H4 (cell line): Measurements from ENCODE around the gene TP53RK. TPM values are rescaled to one million over a fixed set of nuclear protein-coding genes. Genes with fewer than 3 reads are reported as not detected.

Source experiments
- DNase-seq: peaks from one replicate; pipeline ENCODE4 v3.0.0-alpha.2; 2015; ENCODE audit warnings: low spot score
- total RNA-seq: library from RNA; depleted of rRNA; stranded (reverse); fragments of >200 nt; shearing (Covaris generic); gene quantifications from 2 replicates; pipeline ENCODE4 v1.2.3, GENCODE V29; 2014

Gene TP53RK
- total RNA-seq, 1 experiment from 2014 or later = 15.7 TPM

DNA sequence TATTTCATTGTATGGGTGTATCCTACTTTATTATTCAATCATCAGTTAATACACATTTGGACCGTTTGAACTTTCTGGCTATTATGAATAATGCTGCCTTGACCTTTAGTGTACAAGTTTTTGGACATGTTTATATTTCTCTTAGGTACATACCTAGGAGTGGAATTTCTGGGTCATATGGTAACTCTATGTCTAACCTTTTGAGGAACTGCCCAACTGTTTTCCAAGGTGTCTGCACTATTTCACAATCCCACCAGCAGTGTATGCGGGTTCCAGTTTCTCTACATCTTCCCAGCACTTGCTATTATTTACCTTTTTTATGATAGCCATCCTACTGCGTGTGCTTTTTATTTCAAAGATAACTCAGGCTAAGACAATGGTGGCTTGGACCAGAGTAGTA is 23.6 kb downstream of the TP53RK start:
- DNase-seq = no peak

DNA sequence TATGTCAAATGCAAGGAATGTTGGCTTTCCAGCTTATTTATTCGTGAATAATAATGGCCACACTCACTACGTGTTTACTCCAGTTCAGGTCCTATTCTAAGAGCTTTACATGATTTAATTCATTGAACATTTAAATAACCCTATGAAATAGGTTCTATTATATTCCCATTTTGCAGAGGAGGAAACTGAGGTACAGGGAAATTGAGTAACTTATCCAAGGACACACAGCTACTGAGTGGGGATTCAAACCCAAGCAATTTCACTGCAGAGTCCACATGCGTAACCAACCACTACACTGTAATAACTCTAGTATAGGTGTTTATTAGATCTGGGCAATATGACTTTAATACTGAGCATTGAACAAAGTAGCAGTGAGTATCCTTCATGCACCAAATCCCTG is 25.7 kb downstream of the TP53RK start:
- DNase-seq = no peak

DNA sequence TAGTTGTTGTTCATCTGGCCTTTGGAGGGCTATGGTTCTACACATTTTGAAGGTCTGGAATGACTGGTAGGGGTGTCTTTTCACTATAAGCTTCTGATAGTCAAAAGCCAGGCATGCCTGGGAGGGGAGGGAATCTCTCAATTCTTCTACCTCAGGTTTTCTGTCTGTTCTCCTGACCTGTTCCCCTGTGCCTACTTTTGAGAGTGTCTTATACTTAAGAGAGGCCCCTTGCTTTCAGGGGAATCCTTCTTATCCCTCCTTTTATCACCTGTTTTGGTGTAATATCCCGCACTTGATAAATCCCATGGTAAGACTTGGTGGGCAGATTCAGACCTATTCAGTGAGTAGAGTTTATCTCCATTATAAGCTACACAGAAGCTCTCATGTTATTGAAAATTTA is 27.6 kb downstream of the TP53RK start:
- no peak for DNase-seq

DNA sequence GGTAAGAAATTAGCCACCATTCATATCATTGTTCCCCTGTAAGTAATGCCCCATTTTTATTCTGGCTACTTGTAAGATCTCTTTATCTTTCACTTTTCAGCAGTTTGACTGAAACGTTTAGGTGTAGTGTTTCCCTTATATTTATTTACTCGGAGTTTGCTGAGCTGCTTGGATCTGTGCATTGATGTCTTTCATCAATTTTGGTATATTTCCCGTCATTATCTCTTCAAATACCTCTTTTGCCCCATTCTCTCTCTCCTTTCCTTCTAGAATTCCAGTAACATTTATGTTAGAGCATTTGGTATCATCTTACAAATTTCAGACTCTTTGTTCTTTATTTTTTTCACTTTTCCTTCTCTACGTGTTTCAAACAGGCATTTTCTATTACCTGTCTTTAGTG is 28.8 kb downstream of the TP53RK start:
- DNase-seq = no peak

DNA sequence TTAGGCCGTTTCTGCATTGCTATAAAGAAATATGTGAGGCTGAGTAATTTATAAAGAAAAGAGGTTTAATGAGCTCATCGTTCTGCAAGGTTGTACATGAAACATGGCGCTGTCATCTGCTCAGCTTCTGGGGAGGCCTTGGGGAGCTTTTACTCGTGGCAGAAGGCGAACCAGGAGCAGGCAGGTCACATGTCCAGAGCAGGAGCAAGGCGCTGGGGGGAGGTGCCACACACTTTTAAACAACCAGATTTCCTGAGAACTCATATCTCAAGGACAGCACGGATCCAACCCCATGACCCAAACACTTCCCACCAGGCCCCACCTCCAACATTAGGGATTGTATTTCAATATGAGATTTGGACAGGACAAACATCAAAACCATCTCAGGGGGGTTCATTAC is 31.6 kb downstream of the TP53RK start:
- no peak for DNase-seq

DNA sequence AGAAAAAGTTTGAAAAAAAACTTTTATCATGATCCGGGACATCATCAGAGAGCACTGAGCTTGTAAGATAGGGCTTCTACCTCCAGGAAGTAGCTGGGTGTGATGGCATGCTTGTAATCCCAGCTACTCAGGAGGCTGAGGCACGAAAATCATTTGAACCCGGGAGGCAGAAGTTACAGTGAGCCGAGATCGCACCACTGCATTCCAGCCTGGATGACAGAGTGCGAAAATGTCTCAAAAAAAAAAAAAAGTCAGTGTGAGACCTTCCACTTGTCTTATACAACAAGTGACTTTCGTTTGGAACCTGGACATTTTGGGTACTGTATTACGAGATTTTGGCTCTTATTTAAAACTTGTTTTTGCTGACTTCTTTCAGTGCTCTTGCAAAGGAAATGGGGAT is 32.1 kb downstream of the TP53RK start:
- DNase-seq = no peak

DNA sequence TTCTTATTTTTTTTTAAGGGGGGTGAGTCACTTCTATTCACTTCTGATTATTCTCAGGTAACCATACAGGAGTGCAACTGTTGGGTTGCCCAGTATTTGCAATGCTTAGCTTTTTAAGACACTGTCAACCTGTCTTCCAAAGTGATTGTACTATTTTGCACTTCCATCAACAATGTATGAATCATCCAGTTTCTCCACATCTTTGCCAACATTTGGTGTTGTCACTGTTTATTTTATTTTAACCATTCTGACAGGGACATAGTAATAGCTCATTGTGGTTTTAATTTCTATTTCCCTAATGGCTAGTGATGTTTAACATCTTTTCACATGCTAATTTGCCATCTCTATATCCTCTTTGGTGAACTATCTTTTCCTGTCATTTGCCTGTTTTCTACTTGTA is 36.5 kb downstream of the TP53RK start:
- no peak for DNase-seq

DNA sequence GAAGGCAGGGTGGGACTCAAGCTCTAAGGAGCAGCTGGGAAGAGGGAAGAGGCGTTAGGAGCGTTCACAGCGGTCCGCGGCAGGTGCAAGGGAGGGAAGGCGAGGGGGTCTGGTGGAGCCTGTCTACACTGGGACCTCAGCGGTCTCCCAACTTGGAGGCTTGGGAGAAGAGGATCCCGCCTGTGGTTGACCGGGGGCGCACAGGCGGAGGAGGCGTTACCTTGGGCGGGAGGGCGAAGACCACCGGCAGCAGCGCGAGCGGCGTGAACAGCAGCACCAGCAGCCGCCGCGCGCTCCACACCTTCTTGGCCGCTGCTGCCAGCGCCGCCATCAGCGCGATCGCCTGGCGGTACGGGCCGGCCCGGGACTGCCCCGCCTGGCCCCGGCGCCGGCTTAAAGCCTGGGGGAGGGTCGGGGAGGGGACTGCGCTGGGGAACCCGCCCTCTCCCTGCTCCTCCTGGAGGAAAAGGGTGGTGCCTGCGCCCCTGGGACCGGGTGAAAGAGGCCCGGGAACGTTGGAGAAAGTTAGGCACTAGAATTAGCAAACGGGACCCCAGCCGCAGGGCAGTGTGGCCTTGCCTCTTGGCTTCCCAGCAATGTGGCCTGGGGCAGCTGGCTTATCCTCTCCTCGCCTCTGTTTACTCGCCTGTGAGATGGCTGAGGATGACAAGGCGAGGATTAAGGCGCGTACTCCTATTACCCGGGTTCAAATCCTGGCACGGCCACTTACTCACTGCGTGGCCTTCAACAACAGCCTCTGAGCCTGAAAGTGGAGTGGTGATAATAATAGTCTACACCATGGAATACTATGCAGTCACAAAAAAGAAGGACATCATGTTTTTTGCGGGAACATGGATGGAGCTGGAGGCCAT is 37.9 kb downstream of the TP53RK start, which contains the start of gene SLC13A3:
Gene SLC13A3, minus strand, starts transcription at position 369 of the 872 bp plus-strand sequence. Its CDS starts 38 bp downstream, at position 331.
- no peak for DNase-seq

DNA sequence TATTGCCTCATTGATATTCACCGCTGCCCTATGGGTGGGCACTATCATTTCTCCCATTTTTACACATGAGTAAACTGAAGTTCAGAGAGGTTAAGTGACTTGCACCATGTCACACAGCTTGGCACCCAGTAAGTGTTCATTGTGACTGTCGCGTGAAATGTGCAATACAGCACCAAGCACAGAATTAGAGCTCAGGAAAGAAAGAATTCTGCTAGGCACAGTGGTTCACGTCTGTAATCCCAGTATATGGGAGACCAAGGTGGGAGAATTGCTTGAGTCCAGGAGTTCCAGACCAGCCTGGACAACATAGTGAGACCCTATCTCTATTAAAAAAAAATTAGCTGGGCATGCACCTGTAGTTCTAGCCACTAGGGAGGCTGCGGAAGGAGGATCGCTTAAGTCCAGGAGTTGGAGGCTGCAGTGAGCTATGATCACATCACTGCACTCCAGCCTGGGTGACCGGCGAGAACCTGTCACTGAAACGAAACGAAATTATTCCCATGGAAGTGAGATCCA is 38.6 kb downstream of the TP53RK start:
- no peak for DNase-seq

DNA sequence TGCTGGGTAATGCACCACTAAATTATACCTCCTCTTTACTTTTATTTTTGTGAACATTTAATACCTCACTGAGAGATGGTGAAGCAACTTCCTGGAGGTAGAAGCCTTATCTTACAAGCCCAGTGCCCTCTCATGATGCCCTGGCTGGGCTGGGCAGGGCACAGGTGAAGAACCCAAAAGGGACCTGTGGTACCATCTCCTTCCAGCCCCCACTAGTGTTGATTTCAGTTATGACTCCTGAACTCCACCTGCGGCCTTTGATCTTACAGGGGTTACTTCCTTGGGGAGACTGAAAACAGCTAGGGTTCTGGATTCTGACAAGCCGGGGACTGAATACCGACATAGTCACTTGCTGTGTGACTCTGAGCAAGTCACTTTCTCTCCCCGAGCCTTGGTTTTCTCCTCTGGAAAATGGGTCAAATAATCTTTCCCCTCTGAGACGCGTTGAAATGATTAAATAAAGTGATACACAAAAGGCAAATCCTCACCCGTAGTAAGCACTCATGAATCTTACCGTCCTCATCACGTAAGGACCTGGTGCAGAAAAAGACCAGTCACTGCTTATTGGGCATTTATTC is 39.2 kb downstream of the TP53RK start:
- no peak for DNase-seq

DNA sequence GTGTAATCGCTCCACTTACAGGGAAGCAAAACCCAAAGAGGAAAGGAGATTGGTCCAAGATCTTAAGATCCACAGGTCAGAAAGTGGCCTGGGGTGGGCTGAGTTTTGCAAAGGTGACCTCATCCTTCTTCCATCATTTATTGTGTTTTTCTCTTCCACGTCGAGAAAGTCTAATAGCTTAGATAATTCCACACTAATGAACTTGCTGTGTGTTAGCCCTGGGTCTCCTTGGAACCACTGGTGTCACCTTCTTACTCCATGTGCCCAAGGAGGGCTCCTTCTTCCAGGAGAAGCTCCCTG is 39.6 kb downstream of the TP53RK start:
- no peak for DNase-seq

DNA sequence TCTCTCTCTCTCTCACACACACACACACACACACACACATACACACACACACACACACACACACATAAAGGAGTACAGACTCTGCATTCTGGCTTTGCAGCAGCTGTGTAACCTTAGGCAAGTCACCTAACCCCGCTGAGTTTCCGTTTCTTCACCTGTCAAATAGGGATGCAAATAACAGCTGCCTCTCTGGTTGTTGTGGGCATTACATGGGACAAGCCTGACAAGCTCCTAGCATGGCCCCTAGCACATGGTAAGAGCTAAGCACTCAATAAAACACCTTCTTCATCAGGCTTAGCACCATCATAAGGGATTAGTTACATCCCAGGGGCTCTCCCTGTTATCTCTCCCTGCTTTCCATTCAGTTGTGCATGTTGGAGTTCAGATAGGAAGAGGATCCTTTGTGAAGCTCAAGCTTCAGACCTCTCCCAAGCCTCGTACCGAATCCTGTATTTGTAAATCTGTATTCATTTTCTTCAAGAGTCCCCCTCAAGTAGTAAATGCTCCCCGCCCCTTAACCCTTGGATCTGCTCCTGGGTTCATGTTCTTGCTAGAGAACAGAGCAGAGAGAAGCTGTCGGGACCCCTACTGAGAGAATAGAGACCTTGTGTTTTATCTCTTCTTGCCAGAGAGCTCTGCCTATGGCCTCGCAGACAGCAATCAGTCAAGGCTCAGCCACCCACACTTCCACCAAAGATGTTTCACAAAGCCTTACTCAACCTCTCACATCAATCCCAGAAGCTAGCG is 40.2 kb downstream of the TP53RK start:
- DNase-seq = no peak

DNA sequence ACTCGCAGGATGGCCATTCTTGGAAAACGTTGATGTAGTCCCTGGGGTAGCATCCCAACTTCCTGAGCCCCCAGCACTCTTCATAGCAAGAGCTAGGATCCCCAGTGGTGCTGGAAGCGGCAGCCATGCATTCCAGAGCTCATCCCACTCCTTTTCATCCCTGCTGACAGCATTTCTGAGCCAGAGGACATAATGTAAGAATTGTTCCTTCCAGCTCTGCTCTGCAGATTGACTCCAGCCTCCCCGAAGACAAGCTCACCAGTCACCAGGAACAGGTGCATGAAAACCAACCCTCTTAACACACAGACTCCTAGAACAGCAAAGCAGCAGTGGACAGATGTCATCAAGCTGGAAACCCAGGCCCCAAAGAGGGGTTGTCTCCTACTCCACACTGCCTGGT is 41.8 kb downstream of the TP53RK start:
- DNase-seq = no peak

DNA sequence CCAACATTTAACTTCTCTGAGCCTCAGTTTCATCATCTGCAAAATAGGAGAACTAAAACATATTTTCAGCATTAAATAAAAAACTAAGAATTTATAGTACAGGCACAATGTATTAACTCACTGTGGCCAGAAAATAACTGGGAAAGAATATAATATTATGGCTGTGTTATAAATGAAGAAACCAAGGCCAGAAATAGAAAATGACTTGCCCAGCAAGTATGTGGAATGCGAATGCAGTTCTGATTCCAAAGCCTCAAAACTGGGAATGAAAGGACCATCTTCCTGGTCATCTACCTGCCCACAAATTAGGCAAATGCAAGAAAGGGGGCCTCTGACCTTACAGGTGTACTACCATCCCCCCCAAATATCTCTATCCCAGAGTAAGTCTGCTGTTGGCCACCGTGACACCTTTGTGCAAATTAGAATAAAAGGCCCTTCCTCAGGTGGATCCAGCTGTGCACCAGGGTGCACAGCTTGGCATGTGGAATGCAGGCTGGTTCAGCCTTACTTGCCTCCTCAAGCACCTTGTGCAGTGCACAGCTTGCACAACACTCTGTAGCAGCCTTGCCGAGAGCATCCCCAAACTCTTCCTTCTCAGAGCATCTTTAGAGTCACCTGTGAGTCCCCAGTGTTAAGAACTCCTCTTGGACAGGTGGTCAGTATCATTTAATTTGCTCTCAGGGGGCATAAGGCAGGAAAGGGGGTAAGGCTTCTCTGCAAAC is 42.4 kb downstream of the TP53RK start:
- DNase-seq = no peak

DNA sequence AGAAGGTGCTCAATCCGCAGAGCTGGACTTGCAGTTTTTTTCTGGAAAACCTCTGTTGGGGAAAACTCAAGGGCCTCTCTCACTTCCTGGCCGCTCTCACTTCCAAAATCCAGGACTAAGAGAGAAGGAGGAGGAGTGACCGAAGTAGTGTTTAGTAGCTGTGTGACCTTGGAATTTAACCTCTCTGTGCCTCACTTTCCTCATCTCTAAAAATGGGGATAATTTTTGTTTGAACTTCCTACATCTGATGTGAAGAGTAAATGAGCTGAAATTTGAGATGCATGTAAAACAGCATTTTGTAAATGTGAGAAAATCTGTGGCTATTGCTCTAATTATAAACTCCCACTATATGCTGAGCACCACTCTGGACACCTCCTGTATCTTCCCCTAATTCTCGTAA is 43.1 kb downstream of the TP53RK start:
- no peak for DNase-seq

DNA sequence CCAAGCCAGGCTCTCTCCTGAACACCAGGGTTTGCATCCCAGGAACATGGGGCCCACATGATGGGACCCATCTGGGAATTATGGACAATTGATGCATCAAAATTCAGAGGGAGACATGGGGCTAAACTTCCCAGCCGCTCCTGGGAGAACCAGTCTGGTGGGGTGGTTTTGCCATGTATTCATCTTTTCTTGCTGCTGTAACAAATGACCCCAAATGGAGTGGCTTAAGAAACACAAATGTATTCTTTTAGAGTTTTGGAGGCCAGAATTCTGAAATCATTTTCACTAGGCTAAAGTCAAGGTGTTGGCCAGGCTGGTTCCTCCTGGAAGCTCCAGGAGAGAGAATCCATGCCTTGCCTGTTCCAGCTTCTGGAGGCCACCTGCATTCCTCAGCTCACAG is 44.5 kb downstream of the TP53RK start:
- DNase-seq = no peak

DNA sequence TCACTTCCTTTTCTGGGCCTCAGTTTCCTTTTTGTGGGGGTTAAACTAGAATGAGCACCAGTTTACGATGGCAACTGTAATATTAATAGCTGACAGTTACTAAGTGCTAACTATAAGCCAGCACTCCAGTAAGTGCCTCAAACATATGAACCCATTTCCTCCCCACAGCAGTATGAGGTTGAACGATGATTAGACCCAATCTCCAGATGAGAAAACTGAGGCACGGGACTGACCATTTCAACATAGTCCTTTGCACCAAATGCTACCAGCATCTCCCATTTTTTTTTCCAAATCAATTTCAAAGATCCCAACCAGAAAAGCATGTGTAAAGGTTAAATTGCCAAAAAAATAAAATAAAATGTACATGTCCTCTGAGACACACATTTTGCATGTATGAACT is 45.1 kb downstream of the TP53RK start:
- DNase-seq = no peak

DNA sequence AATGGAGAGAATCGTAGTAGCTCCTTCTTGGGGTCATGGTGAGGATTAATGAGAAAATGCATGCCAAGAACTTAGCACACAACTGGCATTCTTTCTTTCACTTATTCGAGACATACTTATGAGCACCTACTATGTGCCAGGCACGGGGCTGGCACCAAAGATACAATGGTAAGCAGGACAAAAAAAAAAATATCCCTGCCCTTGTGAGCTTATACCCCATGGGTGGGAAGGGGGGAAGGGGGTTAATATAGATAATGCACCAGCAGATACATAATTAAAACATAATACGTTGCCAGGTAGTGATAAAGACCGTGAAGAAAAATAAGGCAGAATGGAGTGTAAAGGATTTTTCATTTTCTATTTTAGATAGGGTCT is 46.3 kb downstream of the TP53RK start:
- DNase-seq = no peak

DNA sequence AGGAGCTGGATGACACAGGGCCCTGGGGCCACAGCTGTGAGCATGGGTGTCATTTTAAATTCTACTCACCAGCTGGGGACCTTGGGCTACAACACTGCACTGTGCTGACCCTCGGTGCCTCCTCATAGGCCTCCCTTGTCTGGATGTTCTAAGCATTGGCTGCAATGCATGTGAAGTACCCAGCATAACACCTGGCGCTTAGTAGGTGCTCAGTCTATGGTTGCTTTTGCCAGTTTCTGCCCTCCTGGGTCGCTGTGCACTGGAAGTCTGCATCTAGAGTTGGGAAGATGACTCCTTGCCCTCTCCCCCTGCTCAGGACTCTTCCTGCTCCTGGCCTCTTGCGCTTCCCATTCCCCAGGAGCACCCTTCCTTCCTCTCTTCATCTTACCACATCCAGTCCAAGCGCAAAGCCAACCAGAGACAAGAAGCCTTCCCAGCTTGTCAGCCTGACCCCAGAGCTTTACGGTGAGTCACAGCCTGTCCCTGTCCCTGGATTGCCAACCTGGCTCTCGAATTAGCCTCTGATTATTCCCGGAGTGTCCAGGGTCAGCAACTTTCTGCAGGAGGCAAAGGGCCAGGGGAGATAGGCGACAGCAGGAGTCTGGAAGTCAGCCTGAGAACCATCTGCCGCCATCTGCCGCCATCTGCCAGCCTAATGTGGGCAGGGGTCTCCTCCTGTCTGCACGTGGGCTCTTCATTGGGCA is 46.8 kb downstream of the TP53RK start:
- no peak for DNase-seq

DNA sequence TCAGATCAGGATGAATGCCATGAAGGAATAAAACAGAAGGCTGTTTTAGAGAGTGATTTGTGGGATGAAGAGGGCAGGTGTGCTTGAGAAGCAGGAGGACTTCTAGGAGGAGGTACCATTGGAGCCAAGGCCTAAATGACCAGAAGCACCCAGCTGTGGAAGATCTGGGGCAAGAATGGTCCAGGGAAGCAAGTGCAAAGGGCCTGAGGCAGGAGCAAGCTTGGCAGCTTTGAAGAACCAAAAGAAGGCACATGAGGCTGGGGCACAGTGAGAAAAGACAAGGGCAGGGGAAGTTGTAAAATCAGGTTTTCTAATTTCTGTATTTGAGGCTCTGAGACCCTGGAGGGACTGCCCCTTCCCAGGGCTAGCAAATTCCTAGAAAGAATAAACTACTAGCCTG is 47.8 kb downstream of the TP53RK start:
- no peak for DNase-seq

DNA sequence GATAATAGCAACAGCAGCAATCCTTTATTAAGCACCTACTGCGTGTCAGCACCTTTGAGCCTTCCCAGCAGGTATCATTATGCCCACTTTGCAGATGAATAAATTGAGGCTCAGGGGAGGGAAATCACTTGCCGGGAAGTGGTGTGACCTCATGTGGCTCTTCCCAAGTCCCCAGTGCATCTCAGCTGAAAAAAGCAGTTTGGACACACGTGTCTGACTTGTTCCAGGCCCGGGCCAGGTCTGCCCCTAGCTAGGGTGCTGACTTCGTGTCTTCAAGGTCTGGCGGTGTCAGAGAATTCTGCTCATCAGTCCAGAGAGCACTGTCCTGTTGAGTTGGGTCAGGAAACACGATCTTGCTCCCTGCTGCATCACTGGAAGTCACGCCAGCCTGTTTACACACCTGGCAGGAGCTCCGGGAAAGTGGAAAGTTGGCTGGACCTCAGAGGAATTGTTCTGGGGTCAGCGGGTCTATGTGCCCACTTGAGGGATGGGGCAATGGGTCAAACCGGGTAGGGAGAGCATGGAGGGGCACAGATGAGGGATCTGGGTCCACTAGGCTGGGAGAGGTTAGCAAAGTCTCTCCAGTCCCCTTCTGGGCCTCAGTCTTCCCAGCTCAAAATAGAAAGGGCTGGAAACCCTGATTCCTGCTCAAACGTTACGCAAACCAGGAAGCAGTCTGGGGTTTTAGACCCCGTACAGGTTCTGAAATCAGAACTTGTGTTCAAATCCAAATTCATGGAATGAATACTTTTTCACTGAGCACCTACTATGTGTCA is 48.5 kb downstream of the TP53RK start:
- no peak for DNase-seq
